ENCODE measurements around the gene TRAPPC10.

The TRAPPC10 gene

GRCh38 chr21:43997766-43998742 lies 14.1 kb upstream of the TRAPPC10 start:
- Histone ChIP-seq H2AFZ (no peak overlapping the region), H3K36me3 (ENCODE audit: control insufficient read depth, insufficient read depth, low read length) (no peaks in the 10 kb centered on the region), H3K27ac (no peak overlapping the region), H3K4me3 (ENCODE audit: low read depth, low read length) (no peak overlapping the region), H3K4me2 (ENCODE audit: low read length) (no peak overlapping the region), H3K27me3 (ENCODE audit: control insufficient read depth, insufficient read depth, low read length) (no peaks in the 10 kb centered on the region), H3K79me2 (no peaks in the 10 kb centered on the region), H3K4me1 (no peaks in the 10 kb centered on the region), H3K9ac (no peak overlapping the region), H3K9me3 (ENCODE audit: control insufficient read depth, low read length) (no peaks in the 10 kb centered on the region)
- no peak for TF ChIP-seq CTCF (IDR thresholded peaks at IDR 0.05)

GRCh38 chr21:44000360-44000759 lies 11.7 kb upstream of the TRAPPC10 start:
- Histone ChIP-seq H3K36me3 (ENCODE audit: control insufficient read depth, insufficient read depth, low read length) (no peaks in the 10 kb centered on the region), H3K4me2 (ENCODE audit: low read length) (no peak overlapping the region), H3K9ac (no peak overlapping the region), H3K4me3 (ENCODE audit: low read depth, low read length) (no peak overlapping the region), H3K4me1 (no peaks in the 10 kb centered on the region), H3K9me3 (ENCODE audit: control insufficient read depth, low read length) (no peaks in the 10 kb centered on the region), H3K27ac (no peak overlapping the region), H2AFZ (no peak overlapping the region), H3K79me2 (no peaks in the 10 kb centered on the region), H3K27me3 (ENCODE audit: control insufficient read depth, insufficient read depth, low read length) (no peaks in the 10 kb centered on the region)
- no peak for TF ChIP-seq CTCF (IDR thresholded peaks at IDR 0.05)

- no peaks in the 10 kb centered on the region for H3K27me3 ChIP-seq (ENCODE audit: control insufficient read depth, insufficient read depth, low read length)
- no peak overlapping the region for H3K27ac ChIP-seq
- no peak overlapping the region for H2AFZ ChIP-seq
- H3K9me3 ChIP-seq (ENCODE audit: control insufficient read depth, low read length): no peaks in the 10 kb centered on the region
- H3K4me1 ChIP-seq: no peaks in the 10 kb centered on the region
- H3K4me2 ChIP-seq (ENCODE audit: low read length): no peak overlapping the region
- no peak overlapping the region for H3K4me3 ChIP-seq (ENCODE audit: low read depth, low read length)
- no peak for TF ChIP-seq CTCF (IDR thresholded peaks at IDR 0.05)
- H3K36me3 ChIP-seq (ENCODE audit: control insufficient read depth, insufficient read depth, low read length): no peaks in the 10 kb centered on the region
- no peaks in the 10 kb centered on the region for H3K79me2 ChIP-seq
- no peak overlapping the region for H3K9ac ChIP-seq
Measured at GRCh38 chr21:44002511-44002910, 9.6 kb upstream of the TRAPPC10 start.

- H3K36me3 ChIP-seq (ENCODE audit: control insufficient read depth, insufficient read depth, low read length): no peaks in the 10 kb centered on the region
- no peaks in the 10 kb centered on the region for H3K4me1 ChIP-seq
- H2AFZ ChIP-seq: no peak overlapping the region
- H3K79me2 ChIP-seq: no peaks in the 10 kb centered on the region
- no peak overlapping the region for H3K4me2 ChIP-seq (ENCODE audit: low read length)
- no peaks in the 10 kb centered on the region for H3K9me3 ChIP-seq (ENCODE audit: control insufficient read depth, low read length)
- TF ChIP-seq CTCF (IDR thresholded peaks at IDR 0.05): no peak
- no peak overlapping the region for H3K27ac ChIP-seq
- no peak overlapping the region for H3K9ac ChIP-seq
- no peaks in the 10 kb centered on the region for H3K27me3 ChIP-seq (ENCODE audit: control insufficient read depth, insufficient read depth, low read length)
- H3K4me3 ChIP-seq (ENCODE audit: low read depth, low read length): no peak overlapping the region
Measured at GRCh38 chr21:44003307-44003966, 8.7 kb upstream of the TRAPPC10 start.
